ENCODE measurements around the gene KEL. TPM values are rescaled to one million over a fixed set of nuclear protein-coding genes. Genes with fewer than 3 reads are reported as not detected.

The KEL gene
- polyA plus RNA-seq, 2 donors: 0.61 to 1.7 TPM

DNA sequence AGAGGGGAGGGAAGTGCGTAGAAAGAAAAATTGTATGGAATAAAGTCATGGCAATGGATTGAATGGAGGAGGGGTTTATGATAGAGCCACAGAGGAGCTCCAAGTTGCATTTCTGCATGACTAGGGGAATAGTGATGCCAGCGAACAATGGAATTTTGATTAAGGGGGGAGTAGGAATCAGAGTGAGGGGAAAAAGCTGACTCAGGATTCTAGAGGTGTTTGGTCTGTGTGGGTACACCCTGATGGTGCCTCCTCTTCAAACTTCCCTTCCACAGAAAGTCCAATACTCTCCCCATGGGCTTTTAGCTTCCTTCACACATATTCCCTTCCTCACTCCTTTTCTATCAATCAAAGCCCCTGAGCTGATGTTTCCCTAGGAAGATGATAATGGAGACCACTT lies 1.8 kb upstream of the KEL start:
- WGBS, 2 donors: 92 to 93% methylated on average over 2 of the region's 2 CpGs
- H3K36me3 ChIP-seq (ENCODE audit: control insufficient read depth in 2 of 2, insufficient read depth in 2 of 2, low read length in 1 of 2): no peaks in the 10 kb centered on the region
- H3K4me3 ChIP-seq (ENCODE audit: low read depth in 1 of 2, low read length in 2 of 2): no peak overlapping the region
- H3K4me1 ChIP-seq (ENCODE audit: control insufficient read depth in 2 of 2, insufficient read depth in 2 of 2, low read length in 1 of 2): no peaks in the 10 kb centered on the region
- H3K27ac ChIP-seq (ENCODE audit: low read depth in 2 of 2, low read length in 1 of 2): no peak overlapping the region
- H3K9me3 ChIP-seq (ENCODE audit: control insufficient read depth in 2 of 2, insufficient read depth in 1 of 2, low read depth in 1 of 2, low read length in 1 of 2): no peaks in the 10 kb centered on the region
- H3K27me3 ChIP-seq (ENCODE audit: control insufficient read depth in 1 of 2, insufficient read depth in 2 of 2, low read length in 2 of 2): no peaks in the 10 kb centered on the region

- no peaks in the 10 kb centered on the region for H3K9me3 ChIP-seq (ENCODE audit: control insufficient read depth in 2 of 2, insufficient read depth in 1 of 2, low read depth in 1 of 2, low read length in 1 of 2)
- WGBS, 2 donors: 40 to 43% methylated on average over 1 of the region's 1 CpG
- H3K4me1 ChIP-seq (ENCODE audit: control insufficient read depth in 2 of 2, insufficient read depth in 2 of 2, low read length in 1 of 2): no peaks in the 10 kb centered on the region
- H3K4me3 ChIP-seq (ENCODE audit: low read depth in 1 of 2, low read length in 2 of 2): no peak overlapping the region
- no peaks in the 10 kb centered on the region for H3K36me3 ChIP-seq (ENCODE audit: control insufficient read depth in 2 of 2, insufficient read depth in 2 of 2, low read length in 1 of 2)
- H3K27me3 ChIP-seq (ENCODE audit: control insufficient read depth in 1 of 2, insufficient read depth in 2 of 2, low read length in 2 of 2): no peaks in the 10 kb centered on the region
- no peak overlapping the region for H3K27ac ChIP-seq (ENCODE audit: low read depth in 2 of 2, low read length in 1 of 2)
These were observed 828 bp upstream of the KEL start for GRCh38 chr7:142962991-142963390.

DNA sequence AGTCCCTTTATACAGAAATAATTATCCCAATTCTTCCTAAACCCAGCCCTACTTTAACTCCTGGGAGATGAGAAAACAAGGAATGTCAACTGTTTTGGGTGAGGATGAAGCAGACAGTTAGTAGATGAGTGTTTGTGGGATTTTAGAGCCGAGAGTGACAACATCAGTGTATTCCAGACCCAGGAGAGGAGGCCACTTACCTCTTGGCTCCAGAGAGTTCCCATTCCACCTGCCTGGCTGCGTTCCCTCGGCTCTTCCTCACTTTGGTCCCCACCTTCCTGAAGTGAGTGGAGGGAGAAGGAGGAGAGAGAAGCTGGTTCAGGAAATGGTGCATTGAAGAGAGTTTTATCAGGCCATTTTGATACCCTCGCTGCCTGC lies 579 bp downstream of the KEL start:
- no peaks in the 10 kb centered on the region for H3K9me3 ChIP-seq (ENCODE audit: control insufficient read depth in 2 of 2, insufficient read depth in 1 of 2, low read depth in 1 of 2, low read length in 1 of 2)
- H3K36me3 ChIP-seq (ENCODE audit: control insufficient read depth in 2 of 2, insufficient read depth in 2 of 2, low read length in 1 of 2): no peaks in the 10 kb centered on the region
- 87% methylated on average over 4 of the region's 4 CpGs for WGBS, 2 donors
- H3K4me3 ChIP-seq (ENCODE audit: low read depth in 1 of 2, low read length in 2 of 2): no peak overlapping the region
- no peaks in the 10 kb centered on the region for H3K27me3 ChIP-seq (ENCODE audit: control insufficient read depth in 1 of 2, insufficient read depth in 2 of 2, low read length in 2 of 2)
- H3K27ac ChIP-seq (ENCODE audit: low read depth in 2 of 2, low read length in 1 of 2): no peak overlapping the region
- no peaks in the 10 kb centered on the region for H3K4me1 ChIP-seq (ENCODE audit: control insufficient read depth in 2 of 2, insufficient read depth in 2 of 2, low read length in 1 of 2)

GRCh38 chr7:142960955-142961512 lies 1.1 kb downstream of the KEL start:
- Histone ChIP-seq H3K36me3 (ENCODE audit: control insufficient read depth in 2 of 2, insufficient read depth in 2 of 2, low read length in 1 of 2) (no peaks in the 10 kb centered on the region), H3K4me3 (ENCODE audit: low read depth in 1 of 2, low read length in 2 of 2) (no peak overlapping the region), H3K27me3 (ENCODE audit: control insufficient read depth in 1 of 2, insufficient read depth in 2 of 2, low read length in 2 of 2) (no peaks in the 10 kb centered on the region), H3K4me1 (ENCODE audit: control insufficient read depth in 2 of 2, insufficient read depth in 2 of 2, low read length in 1 of 2) (no peaks in the 10 kb centered on the region), H3K27ac (ENCODE audit: low read depth in 2 of 2, low read length in 1 of 2) (no peak overlapping the region), H3K9me3 (ENCODE audit: control insufficient read depth in 2 of 2, insufficient read depth in 1 of 2, low read depth in 1 of 2, low read length in 1 of 2) (no peaks in the 10 kb centered on the region)
- WGBS, 2 donors: 80 to 83% methylated on average over 5 of the region's 5 CpGs

- peaks cover 0 to 4% of the 10 kb centered on the region in 2 donors for H3K9me3 ChIP-seq (ENCODE audit: control insufficient read depth in 2 of 2, insufficient read depth in 1 of 2, low read depth in 1 of 2, low read length in 1 of 2)
These were observed 3.0 kb downstream of the KEL start for GRCh38 chr7:142959202-142959601.

GRCh38 chr7:142957723-142958122 lies 4.4 kb downstream of the KEL start:
- Histone ChIP-seq H3K9me3 (ENCODE audit: control insufficient read depth in 2 of 2, insufficient read depth in 1 of 2, low read depth in 1 of 2, low read length in 1 of 2) (peaks cover 0 to 7% of the 10 kb centered on the region in 2 donors), H3K4me1 (ENCODE audit: control insufficient read depth in 2 of 2, insufficient read depth in 2 of 2, low read length in 1 of 2) (no peaks in the 10 kb centered on the region), H3K27ac (ENCODE audit: low read depth in 2 of 2, low read length in 1 of 2) (no peak overlapping the region), H3K36me3 (ENCODE audit: control insufficient read depth in 2 of 2, insufficient read depth in 2 of 2, low read length in 1 of 2) (no peaks in the 10 kb centered on the region), H3K4me3 (ENCODE audit: low read depth in 1 of 2, low read length in 2 of 2) (no peak overlapping the region), H3K27me3 (ENCODE audit: control insufficient read depth in 1 of 2, insufficient read depth in 2 of 2, low read length in 2 of 2) (no peaks in the 10 kb centered on the region)
- 72 to 76% methylated on average over 8 of the region's 8 CpGs for WGBS, 2 donors

More at GRCh38 chr7:142959202-142959601, 3.0 kb downstream of the KEL start:
- no peaks in the 10 kb centered on the region for H3K27me3 ChIP-seq (ENCODE audit: control insufficient read depth in 1 of 2, insufficient read depth in 2 of 2, low read length in 2 of 2)
- H3K4me1 ChIP-seq (ENCODE audit: control insufficient read depth in 2 of 2, insufficient read depth in 2 of 2, low read length in 1 of 2): no peaks in the 10 kb centered on the region
- H3K27ac ChIP-seq (ENCODE audit: low read depth in 2 of 2, low read length in 1 of 2): no peak overlapping the region
- H3K4me3 ChIP-seq (ENCODE audit: low read depth in 1 of 2, low read length in 2 of 2): no peak overlapping the region
- H3K36me3 ChIP-seq (ENCODE audit: control insufficient read depth in 2 of 2, insufficient read depth in 2 of 2, low read length in 1 of 2): no peaks in the 10 kb centered on the region

- WGBS, 2 donors: 37 to 56% methylated on average over 3 of the region's 3 CpGs
These were observed 5.1 kb downstream of the KEL start for GRCh38 chr7:142956951-142957623.

DNA sequence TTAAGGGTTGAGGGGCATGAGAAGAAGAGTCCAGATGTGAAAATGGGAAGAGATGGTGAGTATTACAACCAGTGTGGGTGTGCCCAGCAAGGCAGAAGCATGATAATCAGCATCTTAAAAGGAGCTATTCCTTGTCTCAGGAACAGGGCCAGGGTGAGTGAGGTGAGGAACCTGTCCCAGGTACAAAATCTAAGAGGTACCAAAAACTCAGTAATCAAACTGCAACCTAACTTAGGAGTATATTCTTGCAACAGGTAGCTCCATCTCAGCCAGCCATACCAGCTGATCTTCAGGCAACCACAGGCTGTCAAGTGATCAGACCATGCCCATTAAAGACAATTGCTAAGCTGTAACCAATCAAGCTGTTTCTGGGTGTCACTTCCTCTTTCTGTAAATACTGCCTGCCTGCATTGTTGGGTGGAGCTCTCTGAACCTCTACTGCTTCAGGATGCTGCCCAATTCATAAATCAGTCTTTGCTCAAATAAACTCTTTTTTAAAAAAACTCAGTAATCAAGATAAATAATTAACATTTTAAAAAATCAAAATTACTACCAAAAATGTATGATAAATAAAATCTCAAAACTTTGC lies 7.4 kb downstream of the KEL start:
- no peaks in the 10 kb centered on the region for H3K4me1 ChIP-seq (ENCODE audit: control insufficient read depth in 2 of 2, insufficient read depth in 2 of 2, low read length in 1 of 2)
- H3K36me3 ChIP-seq (ENCODE audit: control insufficient read depth in 2 of 2, insufficient read depth in 2 of 2, low read length in 1 of 2): no peaks in the 10 kb centered on the region
- H3K27ac ChIP-seq (ENCODE audit: low read depth in 2 of 2, low read length in 1 of 2): no peak overlapping the region
- H3K9me3 ChIP-seq (ENCODE audit: control insufficient read depth in 2 of 2, insufficient read depth in 1 of 2, low read depth in 1 of 2, low read length in 1 of 2): peaks cover 0 to 7% of the 10 kb centered on the region in 2 donors
- no peak overlapping the region for H3K4me3 ChIP-seq (ENCODE audit: low read depth in 1 of 2, low read length in 2 of 2)
- H3K27me3 ChIP-seq (ENCODE audit: control insufficient read depth in 1 of 2, insufficient read depth in 2 of 2, low read length in 2 of 2): no peaks in the 10 kb centered on the region

More at GRCh38 chr7:142956951-142957623, 5.1 kb downstream of the KEL start:
- Histone ChIP-seq H3K27me3 (ENCODE audit: control insufficient read depth in 1 of 2, insufficient read depth in 2 of 2, low read length in 2 of 2) (no peaks in the 10 kb centered on the region), H3K4me3 (ENCODE audit: low read depth in 1 of 2, low read length in 2 of 2) (no peak overlapping the region), H3K36me3 (ENCODE audit: control insufficient read depth in 2 of 2, insufficient read depth in 2 of 2, low read length in 1 of 2) (no peaks in the 10 kb centered on the region), H3K27ac (ENCODE audit: low read depth in 2 of 2, low read length in 1 of 2) (no peak overlapping the region), H3K4me1 (ENCODE audit: control insufficient read depth in 2 of 2, insufficient read depth in 2 of 2, low read length in 1 of 2) (no peaks in the 10 kb centered on the region), H3K9me3 (ENCODE audit: control insufficient read depth in 2 of 2, insufficient read depth in 1 of 2, low read depth in 1 of 2, low read length in 1 of 2) (peaks cover 0 to 7% of the 10 kb centered on the region in 2 donors)

GRCh38 chr7:142950235-142950634 lies 11.9 kb downstream of the KEL start:
- H3K36me3 ChIP-seq (ENCODE audit: control insufficient read depth in 2 of 2, insufficient read depth in 2 of 2, low read length in 1 of 2): no peaks in the 10 kb centered on the region
- H3K4me1 ChIP-seq (ENCODE audit: control insufficient read depth in 2 of 2, insufficient read depth in 2 of 2, low read length in 1 of 2): no peaks in the 10 kb centered on the region

DNA sequence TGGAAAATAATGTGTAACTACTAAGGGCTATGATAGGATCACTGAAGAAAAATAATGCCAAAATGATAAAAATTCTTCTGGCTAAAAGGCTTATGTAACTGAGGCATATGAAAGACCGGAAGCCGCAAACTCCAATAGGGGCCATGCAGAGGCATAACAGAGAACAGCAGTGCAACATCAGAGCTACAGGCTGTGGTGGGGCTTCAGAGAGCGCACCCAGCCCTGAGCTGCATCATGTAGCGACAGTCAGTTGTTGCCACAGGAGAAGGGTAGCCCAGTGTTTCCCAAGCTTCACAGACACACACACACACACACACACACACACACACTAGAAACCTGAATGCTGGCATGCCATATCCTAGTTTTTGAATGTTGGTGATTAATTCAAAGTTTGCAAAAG lies 13.6 kb downstream of the KEL start:
- no peak overlapping the region for H3K4me3 ChIP-seq (ENCODE audit: low read depth in 1 of 2, low read length in 2 of 2)
- H3K4me1 ChIP-seq (ENCODE audit: control insufficient read depth in 2 of 2, insufficient read depth in 2 of 2, low read length in 1 of 2): peaks cover 2 to 8% of the 10 kb centered on the region in 2 donors
- H3K9me3 ChIP-seq (ENCODE audit: control insufficient read depth in 2 of 2, insufficient read depth in 1 of 2, low read depth in 1 of 2, low read length in 1 of 2): no peaks in the 10 kb centered on the region
- no peaks in the 10 kb centered on the region for H3K27me3 ChIP-seq (ENCODE audit: control insufficient read depth in 1 of 2, insufficient read depth in 2 of 2, low read length in 2 of 2)
- no peak overlapping the region for H3K27ac ChIP-seq (ENCODE audit: low read depth in 2 of 2, low read length in 1 of 2)
- WGBS, 2 donors: 93 to 97% methylated on average over 4 of the region's 4 CpGs
- no peaks in the 10 kb centered on the region for H3K36me3 ChIP-seq (ENCODE audit: control insufficient read depth in 2 of 2, insufficient read depth in 2 of 2, low read length in 1 of 2)

More at GRCh38 chr7:142950235-142950634, 11.9 kb downstream of the KEL start:
- Histone ChIP-seq H3K27ac (ENCODE audit: low read depth in 2 of 2, low read length in 1 of 2) (no peak overlapping the region), H3K9me3 (ENCODE audit: control insufficient read depth in 2 of 2, insufficient read depth in 1 of 2, low read depth in 1 of 2, low read length in 1 of 2) (peaks cover 0 to 7% of the 10 kb centered on the region in 2 donors), H3K27me3 (ENCODE audit: control insufficient read depth in 1 of 2, insufficient read depth in 2 of 2, low read length in 2 of 2) (no peaks in the 10 kb centered on the region), H3K4me3 (ENCODE audit: low read depth in 1 of 2, low read length in 2 of 2) (no peak overlapping the region)

All from esophagus (tissue), 2 donors.